H54 (cell line): ENCODE data around the gene PUSL1.

ENCODE experiments used
- DNase-seq: peaks from one replicate; pipeline ENCODE4 v3.0.0; 2011; ENCODE audit warnings: low spot score, mixed read lengths; ENCODE audit not compliant: insufficient read length
- FAIRE-seq: peaks from 3 replicates; lab custom pipeline; 2011; peaks lifted over from hg19 to GRCh38; lab: Jason Lieb, UNC
- POLR2A ChIP-seq: IDR thresholded peaks from 2 replicates; pipeline ENCODE4 v1.6.1; 2011; ENCODE audit warnings: low read depth, mild to moderate bottlenecking, low read length

PUSL1 gene

GRCh38 chr1:1285102-1285571 lies 23.3 kb upstream of the PUSL1 start:
- TF ChIP-seq POLR2A: no peak
- FAIRE-seq: no peak
- no peak for DNase-seq

DNA sequence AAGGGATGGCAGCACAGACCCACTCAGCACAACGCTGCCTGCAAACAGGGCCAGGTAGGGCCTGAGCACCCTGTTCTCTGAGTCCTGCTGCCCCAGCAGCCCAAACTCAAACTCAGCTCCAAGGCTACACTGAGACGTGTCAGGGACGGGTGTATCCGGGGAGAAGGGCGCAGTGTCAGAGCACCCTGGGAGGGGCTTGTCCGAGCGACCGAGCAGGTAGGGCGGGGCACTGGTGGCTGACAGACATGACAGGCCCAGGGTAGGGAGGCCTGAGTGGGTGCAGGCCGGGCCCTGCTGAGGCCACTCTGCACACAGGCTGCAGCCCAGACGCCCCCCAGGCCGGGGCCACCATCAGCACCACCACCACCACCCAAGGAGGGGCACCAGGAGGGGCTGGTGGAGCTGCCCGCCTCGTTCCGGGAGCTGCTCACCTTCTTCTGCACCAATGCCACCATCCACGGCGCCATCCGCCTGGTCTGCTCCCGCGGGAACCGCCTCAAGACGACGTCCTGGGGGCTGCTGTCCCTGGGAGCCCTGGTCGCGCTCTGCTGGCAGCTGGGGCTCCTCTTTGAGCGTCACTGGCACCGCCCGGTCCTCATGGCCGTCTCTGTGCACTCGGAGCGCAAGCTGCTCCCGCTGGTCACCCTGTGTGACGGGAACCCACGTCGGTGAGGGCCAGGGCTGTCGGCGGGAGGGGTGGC lies 22.6 kb upstream of the PUSL1 start:
- no peak for DNase-seq
- TF ChIP-seq POLR2A: no peak
- FAIRE-seq: no peak

DNA sequence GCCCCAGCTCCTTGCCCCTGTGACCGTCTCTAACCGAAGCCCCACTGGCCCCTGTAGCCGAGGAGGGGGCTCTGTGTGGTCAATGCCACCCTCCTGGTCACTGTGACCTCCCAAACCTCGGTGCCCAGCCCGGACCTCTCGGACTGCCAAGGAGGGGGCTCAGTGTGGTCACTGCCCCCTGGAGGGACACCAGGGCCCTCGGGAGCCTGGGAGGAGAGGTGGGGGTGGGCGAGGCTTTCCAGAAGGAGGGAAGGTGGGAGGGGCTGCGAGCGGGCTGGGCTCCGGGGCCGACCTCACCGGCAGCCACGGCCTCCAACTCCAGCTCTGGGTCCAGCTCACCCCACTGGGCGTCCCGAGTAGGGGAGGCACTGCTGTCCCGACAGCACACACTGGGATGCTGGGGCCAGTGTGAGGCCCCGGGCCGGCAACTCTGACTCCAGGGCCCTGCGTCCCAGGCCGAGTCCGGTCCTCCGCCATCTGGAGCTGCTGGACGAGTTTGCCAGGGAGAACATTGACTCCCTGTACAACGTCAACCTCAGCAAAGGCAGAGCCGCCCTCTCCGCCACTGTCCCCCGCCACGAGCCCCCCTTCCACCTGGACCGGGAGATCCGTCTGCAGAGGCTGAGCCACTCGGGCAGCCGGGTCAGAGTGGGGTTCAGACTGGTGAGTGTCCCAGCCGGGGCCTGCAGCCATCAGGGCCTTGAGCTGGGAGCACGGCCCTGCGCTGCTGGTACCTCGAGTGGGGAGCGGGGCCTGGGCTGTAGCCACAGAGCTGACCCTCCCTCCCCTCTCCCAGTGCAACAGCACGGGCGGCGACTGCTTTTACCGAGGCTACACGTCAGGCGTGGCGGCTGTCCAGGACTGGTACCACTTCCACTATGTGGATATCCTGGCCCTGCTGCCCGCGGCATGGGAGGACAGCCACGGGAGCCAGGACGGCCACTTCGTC lies 21.8 kb upstream of the PUSL1 start:
- DNase-seq (no peak), FAIRE-seq (no peak)
- no peak for TF ChIP-seq POLR2A

DNA sequence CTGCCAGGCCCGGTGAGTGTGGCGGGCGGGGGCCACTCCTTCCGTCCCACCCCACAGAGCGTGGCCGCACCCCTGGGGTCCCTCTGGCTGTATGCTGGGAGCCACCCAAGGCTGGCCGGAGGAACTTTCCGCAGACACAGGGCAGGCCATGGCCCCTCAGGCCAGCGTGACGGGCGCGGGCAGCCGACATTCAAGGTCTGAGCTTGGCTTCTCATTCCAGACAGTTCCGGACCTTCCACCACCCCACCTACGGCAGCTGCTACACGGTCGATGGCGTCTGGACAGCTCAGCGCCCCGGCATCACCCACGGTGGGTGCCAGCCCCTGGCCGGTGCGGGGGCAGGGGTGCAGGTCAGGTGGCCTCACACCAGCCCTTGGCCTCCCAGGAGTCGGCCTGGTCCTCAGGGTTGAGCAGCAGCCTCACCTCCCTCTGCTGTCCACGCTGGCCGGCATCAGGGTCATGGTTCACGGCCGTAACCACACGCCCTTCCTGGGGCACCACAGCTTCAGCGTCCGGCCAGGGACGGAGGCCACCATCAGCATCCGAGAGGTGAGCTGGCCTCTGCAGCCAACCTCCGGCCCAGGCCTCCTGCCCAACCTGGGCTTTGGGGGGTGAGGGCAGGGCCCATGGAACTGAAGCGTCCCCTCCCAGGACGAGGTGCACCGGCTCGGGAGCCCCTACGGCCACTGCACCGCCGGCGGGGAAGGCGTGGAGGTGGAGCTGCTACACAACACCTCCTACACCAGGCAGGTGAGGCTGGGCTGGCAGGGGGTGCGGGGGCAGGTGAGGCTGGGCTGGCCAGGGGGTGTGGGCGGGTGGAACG lies 20.9 kb upstream of the PUSL1 start:
- TF ChIP-seq POLR2A: no peak
- FAIRE-seq: no peak
- DNase-seq: no peak

DNA sequence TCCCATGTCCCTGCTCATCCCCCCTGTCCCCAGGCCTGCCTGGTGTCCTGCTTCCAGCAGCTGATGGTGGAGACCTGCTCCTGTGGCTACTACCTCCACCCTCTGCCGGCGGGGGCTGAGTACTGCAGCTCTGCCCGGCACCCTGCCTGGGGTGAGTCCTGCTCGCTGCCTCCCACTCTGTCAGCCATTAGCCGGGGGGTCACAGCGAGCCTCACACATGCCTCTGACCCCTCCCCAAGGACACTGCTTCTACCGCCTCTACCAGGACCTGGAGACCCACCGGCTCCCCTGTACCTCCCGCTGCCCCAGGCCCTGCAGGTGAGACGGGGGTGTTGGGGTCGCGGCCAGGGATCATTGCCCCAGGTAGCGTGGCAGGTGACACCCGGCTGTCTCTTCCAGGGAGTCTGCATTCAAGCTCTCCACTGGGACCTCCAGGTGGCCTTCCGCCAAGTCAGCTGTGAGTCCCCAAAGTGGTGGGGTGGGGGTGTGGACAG lies 18.1 kb upstream of the PUSL1 start:
- DNase-seq: no peak
- TF ChIP-seq POLR2A: no peak
- no peak for FAIRE-seq

- no peak for FAIRE-seq
- no peak for DNase-seq
- TF ChIP-seq POLR2A: no peak
These were observed 17.3 kb upstream of the PUSL1 start for GRCh38 chr1:1291023-1291528.

GRCh38 chr1:1291548-1292441 lies 16.6 kb upstream of the PUSL1 start:
- FAIRE-seq: no peak
- DNase-seq: no peak
- TF ChIP-seq POLR2A: no peak

DNA sequence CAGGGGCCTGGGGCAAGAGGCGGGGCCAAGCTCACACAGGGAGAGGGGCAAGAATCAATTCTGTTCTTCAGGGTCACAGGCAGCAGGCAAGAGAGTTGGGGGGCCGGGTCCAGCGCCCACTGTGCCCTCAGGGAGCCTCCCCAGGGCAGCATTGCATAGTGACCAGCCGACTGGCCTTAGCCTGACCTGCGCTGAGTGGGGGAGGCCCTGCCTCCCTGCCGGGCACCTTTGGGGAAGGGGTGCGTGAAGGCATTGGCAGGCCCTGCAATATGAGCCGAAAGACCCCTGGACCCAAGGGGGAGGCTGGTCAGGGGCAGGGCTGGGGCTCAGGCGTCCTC lies 16.0 kb upstream of the PUSL1 start:
- no peak for TF ChIP-seq POLR2A
- DNase-seq: no peak
- no peak for FAIRE-seq

- no peak for TF ChIP-seq POLR2A
These were observed 15.5 kb upstream of the PUSL1 start for GRCh38 chr1:1292851-1293250.

DNA sequence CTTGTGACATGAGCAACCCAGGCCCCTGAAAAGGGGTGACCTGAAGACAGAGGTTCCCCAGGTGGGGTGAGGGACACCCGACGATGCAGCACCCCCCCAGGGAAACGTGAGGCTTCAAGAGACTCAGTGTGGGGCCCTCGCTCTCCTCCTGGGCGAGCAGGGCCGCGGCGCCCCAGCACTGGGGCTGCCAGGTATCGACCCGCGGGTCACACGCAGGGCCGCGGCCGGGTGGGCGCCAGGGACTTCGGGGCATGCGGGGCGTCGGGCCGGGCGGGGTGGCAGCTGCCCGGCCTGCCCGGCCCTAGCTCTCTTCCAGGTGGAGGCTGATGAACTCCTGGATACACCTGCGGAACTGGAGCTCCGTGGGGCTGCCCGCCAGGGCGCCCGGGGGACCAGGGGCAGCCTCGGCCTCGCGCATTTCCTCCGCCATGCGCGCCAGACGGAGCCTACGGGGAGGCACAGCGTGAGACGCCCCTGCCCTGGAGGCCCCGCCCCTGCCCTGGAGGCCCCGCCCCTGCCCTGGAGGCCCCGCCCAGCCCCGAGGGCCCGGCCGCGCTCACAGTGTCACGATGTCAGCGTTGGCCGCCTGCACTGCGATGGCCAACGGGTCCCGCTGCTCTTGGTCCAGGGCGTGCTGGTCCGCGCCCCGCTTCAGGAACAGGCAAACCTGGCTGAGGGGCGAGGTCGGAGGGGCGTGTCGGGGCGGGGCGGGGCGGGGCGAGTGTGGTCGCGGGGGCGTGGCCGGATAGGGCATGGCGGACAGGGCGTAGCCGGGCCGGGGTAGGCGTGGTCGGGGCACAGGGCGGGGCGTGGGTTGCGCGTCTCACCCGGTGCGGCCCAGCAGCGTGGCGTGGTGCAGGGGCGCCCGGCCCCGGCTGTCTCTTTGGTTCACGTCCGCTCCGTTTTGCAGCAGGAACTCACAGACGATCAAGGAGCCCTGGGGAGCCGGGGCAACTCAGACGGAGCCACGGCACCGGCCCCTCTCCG lies 14.8 kb upstream of the PUSL1 start:
- no peak for TF ChIP-seq POLR2A

More at GRCh38 chr1:1292851-1293250, 15.5 kb upstream of the PUSL1 start:
- FAIRE-seq (no peak), DNase-seq (no peak)

GRCh38 chr1:1294250-1294890 lies 14.0 kb upstream of the PUSL1 start:
- FAIRE-seq (no peak), DNase-seq (no peak)
- no peak for TF ChIP-seq POLR2A

More for the DNA sequence above, 14.8 kb upstream of the PUSL1 start:
- DNase-seq: no peak
- no peak for FAIRE-seq
